Stomach (tissue), 9 donors: ENCODE measurements around the gene BPHL. TPM values are rescaled to one million over a fixed set of nuclear protein-coding genes. Genes with fewer than 3 reads are reported as not detected.

Experiments used
- DNase-seq, 2 donors: peaks; one replicate each; pipeline versions ENCODE4 v3.0.0 to v3.0.0-alpha.2; 2013 to 2019
- H3K27ac ChIP-seq, 5 donors: fragments of 200-600 bp in 4 of 5; sonication (generic) in 4 of 5; one replicate each; pipeline ENCODE4 v1.5.1; 2013 to 2019; ENCODE audit warnings: mild to moderate bottlenecking in 1 of 5, moderate library complexity in 1 of 5
- H3K27me3 ChIP-seq, 3 donors: fragments of 200-600 bp; sonication (generic); one replicate each; pipeline ENCODE4 v1.5.1; 2017 to 2019; ENCODE audit warnings: mixed run types in 1 of 3
- H3K36me3 ChIP-seq, 4 donors: fragments of 200-600 bp; sonication (generic); 1 replicate in 3 of 4; 2 replicates in 1 of 4; pipeline ENCODE4 v1.5.1; 2016 to 2019
- H3K4me1 ChIP-seq, 4 donors: fragments of 200-600 bp; sonication (generic); one replicate each; pipeline ENCODE4 v1.5.1; 2016 to 2019
- H3K4me3 ChIP-seq, 4 donors: fragments of 200-600 bp; sonication (generic) in 3 of 4; one replicate each; pipeline ENCODE4 v1.5.1; 2016 to 2019; ENCODE audit warnings: mild to moderate bottlenecking in 1 of 4
- H3K9me3 ChIP-seq, 4 donors: fragments of 200-600 bp; sonication (generic); one replicate each; pipeline ENCODE4 v1.5.1; 2016 to 2019
- CTCF ChIP-seq, 7 experiments: fragments of 450-650 bp in 4 of 7; fragments of 200-600 bp in 3 of 7; sonication (generic) in 3 of 7; IDR thresholded peaks; one replicate each; pipeline ENCODE4 v1.5.1; 2016 to 2019; ENCODE audit warnings: antibody characterized with exemption in 7 of 7, control low read depth in 2 of 7, mild to moderate bottlenecking in 1 of 7
- EP300 ChIP-seq: sonication (generic); formaldehyde crosslinking; IDR thresholded peaks from one replicate; pipeline ENCODE4 v1.6.1; 2017; ENCODE audit warnings: antibody characterized with exemption
- POLR2A ChIP-seq, 4 donors: fragments of 450-650 bp; IDR thresholded peaks; one replicate each; pipeline ENCODE4 v1.6.1; 2016; ENCODE audit warnings: antibody characterized with exemption in 4 of 4, control low read depth in 2 of 4, mild to moderate bottlenecking in 1 of 4, moderate library complexity in 1 of 4
- POLR2AphosphoS5 ChIP-seq, 3 donors: sonication (generic); formaldehyde crosslinking; IDR thresholded peaks; one replicate each; pipeline ENCODE4 v1.6.1; 2016; ENCODE audit warnings: antibody characterized with exemption in 3 of 3
- WGBS, 5 donors: extraction: QIAGEN DNeasy Blood & Tissue Kit in 3 of 5; methylation state at CpG; one replicate each; pipeline versions ENCODE4 v1.1.5 to v1.1.7; 2013 to 2018; 5-methylcytosine and 5-hydroxymethylcytosine counted together
- intact Hi-C: fragments of 100-400 bp; cut with DNase I; formaldehyde crosslinking; loops from one replicate; pipeline ENCODE4 v1.15.1; 2023; ENCODE audit warnings: low total_unique reads
- polyA plus RNA-seq, 3 donors: library from polyadenylated mRNA; stranded (reverse); fragments of 200-250 nt; gene quantifications; one replicate each; pipeline ENCODE4 v1.2.3, GENCODE V29; 2013
- small RNA-seq, 4 donors: library from RNA; depleted of rRNA; stranded (forward); fragments of <200 nt; gene quantifications; one replicate each; pipeline ENCODE3, GENCODE V24; 2016
- total RNA-seq, 5 donors: library from RNA; depleted of rRNA; stranded (reverse); fragments of >200 nt; gene quantifications; one replicate each; pipeline versions ENCODE4 v1.1.0 to v1.2.3, GENCODE V29; 2014 to 2016
- donor health status: healthy with polysubstance abuse.
- donor health status: Bipolar disorder and iron deficiency.
- donor health status: healthy.

Gene BPHL
- total and polyA plus RNA-seq, 8 donors: 9.3 to 104 (median 13.1) TPM

GRCh38 chr6:3200682-3201081 is 82.2 kb downstream of the BPHL start:
- Histone ChIP-seq H3K4me1 (no peaks in the 10 kb centered on the region), H3K27me3 (no peaks in the 10 kb centered on the region), H3K27ac (no peak overlapping the region), H3K9me3 (no peaks in the 10 kb centered on the region), H3K36me3 (no peaks in the 10 kb centered on the region), H3K4me3 (no peak overlapping the region)
- intact Hi-C loops: no loop called here
- DNase-seq: no peak
- TF ChIP-seq CTCF (IDR thresholded peaks at IDR 0.05) (no peak), POLR2A (IDR thresholded peaks at IDR 0.05) (no peak), POLR2AphosphoS5 (IDR thresholded peaks at IDR 0.05) (no peak), EP300 (no peak)

DNA sequence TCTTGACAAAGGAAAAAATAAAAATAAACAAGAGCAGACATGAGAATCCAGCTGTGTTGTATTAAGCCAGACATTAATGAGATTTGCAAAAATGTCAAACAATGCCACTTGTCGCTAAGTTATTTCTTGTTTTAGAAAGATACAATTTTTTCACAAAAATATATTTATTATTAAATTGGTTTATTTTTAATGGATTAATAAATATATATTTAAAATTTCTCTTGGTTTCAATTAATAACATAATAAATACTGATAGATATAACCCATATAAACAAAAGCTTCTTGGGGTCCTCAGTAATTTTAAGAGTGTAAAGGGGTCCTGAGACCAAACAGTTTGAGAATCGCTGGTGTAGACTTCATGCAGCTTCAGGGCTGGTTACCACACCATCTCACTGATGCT is 82.9 kb downstream of the BPHL start:
- Histone ChIP-seq H3K9me3 (no peaks in the 10 kb centered on the region), H3K4me3 (no peak overlapping the region), H3K36me3 (no peaks in the 10 kb centered on the region), H3K27ac (no peak overlapping the region), H3K4me1 (no peaks in the 10 kb centered on the region), H3K27me3 (peaks cover 0 to 2% (median 0%) of the 10 kb centered on the region in 3 donors)
- 86 to 89% (median 87%) methylated on average over 2 of the region's 2 CpGs for WGBS, 5 donors
- intact Hi-C loops: no loop called here
- no peak for DNase-seq
- TF ChIP-seq POLR2A (IDR thresholded peaks at IDR 0.05) (no peak), CTCF (IDR thresholded peaks at IDR 0.05) (no peak), POLR2AphosphoS5 (IDR thresholded peaks at IDR 0.05) (no peak), EP300 (no peak)

Small RNA genes within 50 kb of the gene (small RNA-seq; reads per million reads assigned to genes)
- 0 reads per million in 4 donors for gene RNA5SP201

Other genes with a start within 250 kb of the BPHL start
- gene SERPINB9, start 215.4 kb upstream of the BPHL start, total RNA-seq: 1 to 10 TPM in 3 of 5 donors, under 1 TPM in 1, not detected in 1; 0.58 to 9.4 (median 2.8) TPM
- 1 to 10 TPM; 2.0 to 3.5 (median 2.1) TPM for gene SERPINB9, start 215.4 kb upstream of the BPHL start, polyA plus RNA-seq
- 100 to 1,000 TPM in 4 of 5 donors, 10 to 100 TPM in 1; 79.1 to 208 (median 160) TPM for gene SERPINB6, start 147.1 kb upstream of the BPHL start, total RNA-seq
- gene SERPINB6, start 147.1 kb upstream of the BPHL start, polyA plus RNA-seq: 100 to 1,000 TPM in 2 of 3 donors, 10 to 100 TPM in 1; 93.1 to 281 (median 144) TPM
- gene NQO2, start 118.8 kb upstream of the BPHL start, total RNA-seq: 10 to 100 TPM in 1 of 5 donors, 1 to 10 TPM in 2, under 1 TPM in 1, not detected in 1; 0.87 to 35.5 (median 5.5) TPM
- gene NQO2, start 118.8 kb upstream of the BPHL start, polyA plus RNA-seq: 10 to 100 TPM; 28.3 to 43.1 (median 41.9) TPM
- gene RIPK1, start 50.2 kb upstream of the BPHL start, total RNA-seq: 10 to 100 TPM in 4 of 5 donors, 1 to 10 TPM in 1; 4.9 to 25.5 (median 19.4) TPM
- gene RIPK1, start 50.2 kb upstream of the BPHL start, polyA plus RNA-seq: 10 to 100 TPM; 11.4 to 18.8 (median 13.0) TPM
- 10 to 100 TPM in 4 of 5 donors, 1 to 10 TPM in 1; 6.7 to 96.9 (median 47.5) TPM for gene TUBB2A, start 38.8 kb downstream of the BPHL start, total RNA-seq
- gene TUBB2A, start 38.8 kb downstream of the BPHL start, polyA plus RNA-seq: 10 to 100 TPM; 33.4 to 83.9 (median 50.4) TPM
- 10 to 100 TPM in 1 of 5 donors, 1 to 10 TPM in 2, not detected in 2; 1.4 to 31.4 (median 4.6) TPM for gene TUBB2B, start 108.9 kb downstream of the BPHL start, total RNA-seq
- 1 to 10 TPM; 3.7 to 5.2 (median 4.1) TPM for gene TUBB2B, start 108.9 kb downstream of the BPHL start, polyA plus RNA-seq
- gene PSMG4, start 140.2 kb downstream of the BPHL start, total RNA-seq: 10 to 100 TPM in 2 of 5 donors, 1 to 10 TPM in 3; 4.0 to 92.7 (median 7.8) TPM
- gene PSMG4, start 140.2 kb downstream of the BPHL start, polyA plus RNA-seq: 10 to 100 TPM; 36.2 to 48.4 (median 39.4) TPM